Rectal smooth muscle tissue (tissue), 1 donor: ENCODE measurements around the gene CEP128.

Source experiments
- H3K27ac ChIP-seq: one replicate; pipeline ENCODE4 v1.7.0; 2013; ENCODE audit warnings: low read depth, low read length, inconsistent platforms
- H3K27me3 ChIP-seq: one replicate; pipeline ENCODE4 v1.7.0; 2013; ENCODE audit warnings: low read length; ENCODE audit not compliant: control insufficient read depth, insufficient read depth
- H3K36me3 ChIP-seq: one replicate; pipeline ENCODE4 v1.7.0; 2013; ENCODE audit warnings: low read length; ENCODE audit not compliant: control insufficient read depth, insufficient read depth
- H3K4me1 ChIP-seq: one replicate; pipeline ENCODE4 v1.7.0; 2013; ENCODE audit warnings: low read length; ENCODE audit not compliant: control insufficient read depth, insufficient read depth
- H3K4me3 ChIP-seq: one replicate; pipeline ENCODE4 v1.7.0; 2013; ENCODE audit warnings: low read length
- H3K9ac ChIP-seq: one replicate; pipeline ENCODE4 v1.7.0; 2013; ENCODE audit warnings: low read length

Gene CEP128

GRCh38 chr14:80637756-80638619 is 303.6 kb downstream of the CEP128 start:
- Histone ChIP-seq H3K27me3 (no peaks in the 10 kb centered on the region), H3K36me3 (no peaks in the 10 kb centered on the region), H3K27ac (no peak overlapping the region), H3K4me1 (no peaks in the 10 kb centered on the region), H3K4me3 (no peak overlapping the region), H3K9ac (no peak overlapping the region)

DNA sequence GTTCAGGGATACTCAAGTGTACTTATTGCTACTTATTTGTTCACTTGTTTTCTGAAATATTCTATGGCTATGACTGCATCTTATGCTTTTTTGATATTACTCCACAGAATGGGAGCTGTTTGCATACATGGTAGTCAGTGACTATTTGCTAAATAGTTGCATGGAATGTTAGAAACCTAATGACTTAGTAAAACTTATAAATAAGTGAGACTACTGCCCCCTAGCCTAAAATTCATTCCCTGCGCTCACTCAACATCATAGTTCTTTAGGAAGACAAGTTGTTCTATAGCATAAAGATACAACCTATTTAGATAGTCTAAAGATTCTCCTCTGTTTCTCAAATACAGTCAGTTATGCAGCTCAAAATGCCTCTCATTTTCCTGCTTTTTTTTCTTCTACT is 305.5 kb downstream of the CEP128 start:
- no peak overlapping the region for H3K9ac ChIP-seq
- no peak overlapping the region for H3K4me3 ChIP-seq
- H3K4me1 ChIP-seq = no peaks in the 10 kb centered on the region
- no peaks in the 10 kb centered on the region for H3K27me3 ChIP-seq
- no peak overlapping the region for H3K27ac ChIP-seq
- no peaks in the 10 kb centered on the region for H3K36me3 ChIP-seq

GRCh38 chr14:80634106-80634758 is 307.3 kb downstream of the CEP128 start:
- Histone ChIP-seq H3K9ac (no peak overlapping the region), H3K27ac (no peak overlapping the region), H3K27me3 (no peaks in the 10 kb centered on the region), H3K36me3 (no peaks in the 10 kb centered on the region), H3K4me1 (no peaks in the 10 kb centered on the region), H3K4me3 (no peak overlapping the region)

GRCh38 chr14:80629606-80630005 is 311.9 kb downstream of the CEP128 start:
- H3K4me3 ChIP-seq = no peak overlapping the region
- no peak overlapping the region for H3K27ac ChIP-seq
- no peaks in the 10 kb centered on the region for H3K36me3 ChIP-seq
- no peak overlapping the region for H3K9ac ChIP-seq
- no peaks in the 10 kb centered on the region for H3K27me3 ChIP-seq
- H3K4me1 ChIP-seq = no peaks in the 10 kb centered on the region

- H3K27me3 ChIP-seq = no peaks in the 10 kb centered on the region
Observed at GRCh38 chr14:80628547-80628946, 313.0 kb downstream of the CEP128 start.

GRCh38 chr14:80627745-80628144 is 313.8 kb downstream of the CEP128 start:
- Histone ChIP-seq H3K27me3 (no peaks in the 10 kb centered on the region), H3K9ac (no peak overlapping the region), H3K36me3 (no peaks in the 10 kb centered on the region), H3K4me3 (no peak overlapping the region), H3K4me1 (no peaks in the 10 kb centered on the region), H3K27ac (no peak overlapping the region)

More at GRCh38 chr14:80628547-80628946, 313.0 kb downstream of the CEP128 start:
- H3K4me3 ChIP-seq = no peak overlapping the region
- no peak overlapping the region for H3K27ac ChIP-seq
- H3K36me3 ChIP-seq = no peaks in the 10 kb centered on the region
- no peaks in the 10 kb centered on the region for H3K4me1 ChIP-seq
- no peak overlapping the region for H3K9ac ChIP-seq

- Histone ChIP-seq H3K27ac (no peak overlapping the region), H3K9ac (no peak overlapping the region), H3K36me3 (no peaks in the 10 kb centered on the region), H3K4me1 (no peaks in the 10 kb centered on the region), H3K4me3 (no peak overlapping the region), H3K27me3 (no peaks in the 10 kb centered on the region)
Observed at GRCh38 chr14:80624581-80624980, 317.0 kb downstream of the CEP128 start.

DNA sequence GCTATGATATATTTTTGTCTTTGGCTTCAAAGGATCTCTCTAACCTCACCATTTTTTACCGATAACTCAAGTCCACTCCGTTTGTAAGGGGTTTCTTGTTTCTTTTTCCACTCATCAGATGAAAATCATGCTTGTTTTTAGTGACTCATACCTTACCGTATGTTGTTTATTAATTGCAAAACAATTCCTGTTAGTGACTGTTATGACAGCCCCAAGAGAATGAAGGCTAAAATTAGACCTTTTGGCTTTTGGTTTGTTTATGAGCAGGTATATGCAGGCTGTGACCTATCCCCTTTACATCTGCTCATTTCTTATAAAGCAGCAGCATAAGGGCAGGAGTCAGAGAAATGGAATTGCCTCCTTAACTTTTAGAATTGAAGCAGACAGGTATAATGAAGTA is 319.8 kb downstream of the CEP128 start:
- H3K36me3 ChIP-seq = no peaks in the 10 kb centered on the region
- no peaks in the 10 kb centered on the region for H3K4me1 ChIP-seq
- no peak overlapping the region for H3K9ac ChIP-seq
- H3K4me3 ChIP-seq = no peak overlapping the region
- no peaks in the 10 kb centered on the region for H3K27me3 ChIP-seq
- H3K27ac ChIP-seq = no peak overlapping the region

DNA sequence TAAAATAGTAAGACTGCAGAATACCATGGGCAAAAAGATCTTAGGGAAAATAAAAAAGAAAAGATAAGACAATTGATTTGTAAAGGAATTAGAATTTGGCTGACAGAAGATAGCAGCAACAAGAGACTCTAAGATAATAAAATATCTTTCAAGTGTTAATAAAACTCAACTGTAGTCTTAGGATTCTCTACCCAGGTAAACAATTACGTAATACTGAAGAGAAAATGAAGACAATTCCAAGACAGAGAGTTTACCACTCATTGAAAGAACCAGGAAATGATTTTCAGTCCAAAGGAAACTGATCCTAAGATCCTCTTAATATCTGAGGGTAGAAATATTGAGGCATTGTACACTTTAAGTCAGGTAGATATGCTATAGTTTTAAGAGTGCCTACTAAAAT is 321.1 kb downstream of the CEP128 start:
- H3K27ac ChIP-seq = no peak overlapping the region
- no peaks in the 10 kb centered on the region for H3K4me1 ChIP-seq
- H3K36me3 ChIP-seq = no peaks in the 10 kb centered on the region
- H3K9ac ChIP-seq = no peak overlapping the region
- no peaks in the 10 kb centered on the region for H3K27me3 ChIP-seq
- H3K4me3 ChIP-seq = no peak overlapping the region

DNA sequence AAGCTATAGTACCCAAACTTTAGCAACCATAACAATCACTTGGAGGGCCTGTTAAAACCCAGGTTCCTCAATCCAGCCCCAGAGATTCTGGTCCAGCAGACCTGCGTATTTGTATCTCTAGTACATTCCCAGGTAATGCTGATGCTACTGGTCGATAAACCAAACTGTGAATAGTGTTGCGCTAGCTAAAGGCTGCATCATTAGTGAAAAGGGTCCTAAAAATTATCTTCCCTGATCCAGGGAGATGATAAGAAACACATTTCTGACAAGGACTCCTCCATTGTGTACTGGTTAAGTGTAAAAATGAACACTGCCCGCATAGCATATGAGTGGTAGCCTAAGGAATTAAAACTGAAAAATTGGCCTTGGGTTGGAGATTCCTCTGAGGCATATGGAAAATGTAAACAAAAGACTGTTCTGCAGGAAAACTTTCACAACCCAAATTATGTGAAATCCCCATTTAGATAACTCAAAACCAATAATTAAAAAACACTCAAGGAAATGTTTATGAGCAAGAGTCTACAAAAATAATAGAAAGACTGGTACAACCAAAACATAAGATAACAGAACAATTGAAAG is 322.7 kb downstream of the CEP128 start:
- no peaks in the 10 kb centered on the region for H3K27me3 ChIP-seq
- H3K36me3 ChIP-seq = no peaks in the 10 kb centered on the region
- no peak overlapping the region for H3K4me3 ChIP-seq
- H3K4me1 ChIP-seq = no peaks in the 10 kb centered on the region
- H3K27ac ChIP-seq = no peak overlapping the region
- H3K9ac ChIP-seq = no peak overlapping the region

DNA sequence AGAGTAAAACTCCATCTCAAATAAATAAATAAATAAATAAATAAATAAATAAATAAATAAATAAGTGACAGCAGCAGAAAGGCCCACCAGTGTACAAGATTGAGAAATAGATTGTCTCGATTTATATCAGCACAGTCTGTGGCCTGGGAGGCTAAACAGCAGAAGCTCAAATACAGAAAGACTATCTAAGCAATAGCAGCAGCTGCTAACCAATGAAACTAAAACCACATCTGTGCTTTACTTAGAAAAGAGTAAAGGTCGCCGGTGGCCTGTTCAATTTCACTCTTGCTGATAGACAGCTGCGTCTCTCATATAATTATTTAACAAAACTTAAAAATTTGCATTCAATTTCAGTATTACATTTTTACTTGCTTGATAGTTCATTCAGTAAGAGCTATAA is 325.7 kb downstream of the CEP128 start:
- Histone ChIP-seq H3K4me3 (no peak overlapping the region), H3K27ac (no peak overlapping the region), H3K27me3 (no peaks in the 10 kb centered on the region), H3K36me3 (no peaks in the 10 kb centered on the region), H3K9ac (no peak overlapping the region), H3K4me1 (no peaks in the 10 kb centered on the region)

DNA sequence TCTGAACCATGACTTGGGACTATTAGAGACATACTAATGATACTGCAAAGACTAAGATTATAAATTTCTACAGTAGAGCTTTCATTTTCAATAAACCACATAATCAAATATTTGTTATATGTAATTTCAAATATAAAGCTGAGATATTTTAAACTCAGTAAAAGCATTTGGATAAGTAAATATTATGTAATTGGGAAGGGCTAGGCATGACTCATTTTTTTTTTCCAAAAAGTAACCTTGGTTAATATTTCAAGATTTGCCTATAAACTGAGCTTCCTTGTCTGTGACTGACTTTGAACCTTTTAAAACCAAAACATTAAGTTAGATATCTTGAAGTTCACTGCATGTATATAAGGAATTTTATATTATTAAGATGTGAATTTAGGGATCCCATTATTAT is 332.5 kb downstream of the CEP128 start:
- Histone ChIP-seq H3K27me3 (no peaks in the 10 kb centered on the region), H3K9ac (no peak overlapping the region), H3K36me3 (no peaks in the 10 kb centered on the region), H3K4me3 (no peak overlapping the region), H3K4me1 (no peaks in the 10 kb centered on the region), H3K27ac (no peak overlapping the region)
